DMS53 treated with DMSO at 0.1 percent for 48 hours (cell line): Measurements from ENCODE around the gene KIF26B.

ENCODE experiments used
- DNase-seq: peaks from one replicate; lab custom pipeline; 2025; ENCODE audit not compliant: unreplicated experiment; lab: John Stamatoyannopoulos, UW

KIF26B gene

DNA sequence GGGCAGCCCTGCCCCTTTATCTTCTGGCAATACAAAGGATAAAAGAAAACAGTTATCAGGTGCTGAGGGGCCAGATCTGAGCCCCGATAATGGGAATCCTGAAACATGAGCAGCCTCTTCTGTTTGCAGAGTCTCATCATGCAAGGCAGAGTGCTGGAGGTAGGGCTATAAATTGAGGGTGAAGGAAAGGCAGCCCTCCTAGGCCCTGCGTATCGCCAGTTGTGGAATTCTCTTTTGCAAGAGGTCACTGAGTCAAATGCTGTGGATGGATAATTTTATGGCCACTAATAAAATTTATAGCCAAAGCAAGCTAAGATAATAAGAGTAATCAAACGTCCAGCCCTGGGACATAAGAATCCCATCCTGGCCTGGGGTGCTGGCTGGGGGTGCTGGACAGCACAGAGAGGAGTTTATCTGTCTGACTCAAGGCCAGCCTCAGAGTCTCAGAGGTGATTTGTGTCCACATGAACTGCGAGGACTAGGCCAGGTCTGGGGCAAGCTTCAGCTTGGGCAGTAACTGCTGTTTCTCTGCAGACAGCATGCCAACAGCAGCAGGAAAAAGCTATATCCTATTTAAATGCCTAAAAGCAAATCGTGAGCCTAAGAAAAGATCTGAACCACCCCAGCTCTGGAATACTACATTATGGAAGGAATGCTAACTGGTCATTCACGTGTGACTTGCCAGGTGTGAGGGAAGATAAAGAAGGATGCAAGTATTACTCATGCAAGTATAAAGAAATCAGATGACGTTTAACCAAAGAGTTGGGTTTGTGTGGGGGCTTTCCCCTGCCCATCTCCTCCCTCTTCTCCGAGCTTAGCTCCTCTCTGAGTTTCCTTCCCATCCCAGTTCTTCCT, 254.8 kb downstream of the KIF26B start:
- no peak for DNase-seq

DNA sequence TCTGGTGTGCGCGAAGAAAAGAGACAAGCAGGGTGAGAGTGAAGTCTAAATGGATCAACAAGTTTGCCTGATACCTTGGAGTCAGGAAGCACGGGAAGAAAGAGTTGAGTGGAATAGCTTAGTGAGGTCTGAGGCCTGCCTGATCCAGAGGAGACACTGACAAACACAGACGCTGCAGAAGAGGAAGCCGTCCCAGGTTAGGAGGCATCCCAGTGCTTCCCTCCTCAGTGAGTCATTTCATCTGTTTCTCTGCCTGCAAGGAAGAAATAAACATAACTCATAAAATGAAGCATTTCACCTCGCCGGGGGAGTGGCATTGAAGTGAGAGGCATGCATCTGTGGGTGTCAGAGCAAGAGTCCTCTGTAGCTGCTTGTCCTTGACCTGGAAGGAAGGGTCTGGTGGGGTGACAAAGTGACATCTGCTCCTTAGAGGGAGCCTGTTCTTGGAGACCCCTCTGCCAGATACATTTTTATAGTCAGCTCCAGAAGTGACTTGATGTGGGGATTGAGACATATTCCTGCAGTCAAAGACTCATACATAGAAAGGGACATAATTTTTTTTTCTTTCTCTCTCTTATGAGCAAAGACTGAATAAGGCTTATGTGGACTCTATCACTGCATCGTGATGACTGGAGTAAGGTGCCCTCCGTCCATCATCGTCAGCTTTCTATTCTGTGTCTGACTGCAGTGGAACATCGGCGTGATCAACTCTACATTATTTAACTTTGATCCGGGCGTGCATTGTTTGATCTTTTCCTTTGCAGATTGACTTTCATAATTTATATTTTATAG, 256.7 kb downstream of the KIF26B start:
- DNase-seq, result no peak

DNA sequence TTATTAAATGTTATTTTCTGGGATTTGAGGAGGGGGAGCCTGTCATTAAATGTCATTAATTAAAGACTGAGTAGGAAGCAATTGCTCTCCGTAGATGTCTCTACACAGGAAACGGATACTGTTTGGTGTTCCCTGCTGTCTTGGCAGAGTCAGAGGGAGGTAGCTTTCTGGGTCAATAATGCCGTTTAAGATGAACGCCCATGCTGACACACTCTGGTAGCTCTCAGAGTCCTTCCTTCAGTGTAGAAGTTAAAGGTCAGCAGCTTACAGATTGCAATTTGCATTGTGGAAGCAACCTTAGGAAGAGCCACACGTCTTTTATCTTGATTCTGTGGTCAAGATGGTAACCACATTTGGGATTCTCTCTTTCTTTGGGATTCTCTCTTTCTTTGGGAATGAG, 257.5 kb downstream of the KIF26B start:
- DNase-seq, result no peak

DNA sequence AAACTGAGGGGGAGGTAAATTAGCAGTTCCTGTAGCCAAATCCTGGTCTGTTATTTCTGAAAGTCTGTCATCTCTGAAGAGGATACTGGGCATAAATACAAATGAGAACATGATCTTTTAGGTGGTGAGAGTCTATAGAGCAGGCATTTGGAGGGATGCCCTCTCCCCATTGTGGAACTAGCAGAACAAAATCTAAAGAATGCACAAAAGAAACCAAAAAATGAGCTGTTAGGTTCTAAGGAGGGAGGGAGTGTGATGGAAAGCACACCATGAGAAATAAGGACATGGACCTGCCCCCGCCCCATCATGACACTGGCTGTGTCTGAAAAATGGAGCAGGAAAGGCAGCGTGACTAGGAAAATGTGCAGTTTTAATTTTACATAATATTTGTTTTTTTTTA, 262.0 kb downstream of the KIF26B start:
- DNase-seq, result no peak

DNA sequence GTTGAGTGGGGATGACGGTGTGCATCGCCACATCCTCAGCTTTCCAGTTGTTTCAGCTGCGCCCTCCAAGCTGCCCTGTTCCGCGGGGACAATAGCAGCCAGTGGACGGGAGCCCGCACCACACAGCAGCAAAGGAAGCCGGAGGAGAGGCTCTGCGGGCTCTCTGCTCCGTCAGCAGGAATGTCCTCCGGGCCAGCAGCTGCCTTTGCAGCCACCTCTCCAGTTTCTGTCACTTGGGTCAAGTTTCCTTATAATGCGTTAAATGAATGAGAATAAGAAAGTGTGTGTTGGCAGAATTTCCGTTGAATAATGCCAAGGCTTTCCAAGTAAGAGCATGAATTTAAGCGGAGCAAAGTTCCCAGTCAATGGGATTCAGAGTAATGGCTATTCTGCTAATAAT, 263.3 kb downstream of the KIF26B start:
- no peak for DNase-seq

DNA sequence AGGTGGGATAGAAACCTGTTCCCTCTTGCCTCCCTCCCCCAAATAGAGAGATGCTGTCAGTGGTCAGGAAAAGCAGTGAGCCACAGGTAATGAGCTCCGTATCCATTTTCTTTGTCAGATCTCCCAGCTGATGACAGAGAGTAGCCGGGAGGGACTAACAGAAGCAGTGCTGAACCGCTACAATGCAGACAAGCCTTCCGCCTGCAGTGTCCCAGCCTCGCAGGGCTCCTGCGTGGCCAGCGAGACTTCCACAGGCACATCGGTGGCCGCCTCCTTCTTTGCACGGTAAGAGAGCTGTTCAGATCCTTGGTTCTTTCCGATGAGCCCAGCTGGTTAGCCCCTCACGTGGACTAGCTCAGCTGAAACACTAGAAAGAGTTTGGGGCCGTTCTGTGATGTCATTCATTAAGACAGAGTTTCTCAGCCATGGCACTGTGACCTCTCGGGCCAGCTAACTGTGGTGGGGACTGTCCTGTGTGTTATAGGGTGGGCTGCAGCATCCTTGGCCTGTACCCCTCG, 264.7 kb downstream of the KIF26B start:
- no peak for DNase-seq

DNA sequence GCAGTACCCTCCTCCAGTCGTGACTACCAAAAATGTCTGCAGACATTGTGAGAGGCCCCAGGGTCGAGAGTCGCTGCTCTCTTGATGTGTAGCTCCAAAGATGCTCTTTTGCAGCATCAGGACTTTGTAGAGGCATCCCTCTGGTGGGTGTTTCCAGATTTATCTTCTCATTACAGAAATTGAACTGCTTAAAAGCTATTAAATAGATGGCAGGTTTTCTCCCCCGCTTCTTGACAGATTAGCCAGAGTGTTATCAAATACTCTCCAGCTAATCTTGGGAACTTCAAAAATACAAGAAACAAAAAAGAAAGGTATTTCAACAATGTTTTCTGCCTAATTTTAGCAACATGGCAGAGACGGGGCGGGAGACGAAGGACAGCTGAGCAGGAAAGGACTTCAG, 265.2 kb downstream of the KIF26B start:
- no peak for DNase-seq

DNA sequence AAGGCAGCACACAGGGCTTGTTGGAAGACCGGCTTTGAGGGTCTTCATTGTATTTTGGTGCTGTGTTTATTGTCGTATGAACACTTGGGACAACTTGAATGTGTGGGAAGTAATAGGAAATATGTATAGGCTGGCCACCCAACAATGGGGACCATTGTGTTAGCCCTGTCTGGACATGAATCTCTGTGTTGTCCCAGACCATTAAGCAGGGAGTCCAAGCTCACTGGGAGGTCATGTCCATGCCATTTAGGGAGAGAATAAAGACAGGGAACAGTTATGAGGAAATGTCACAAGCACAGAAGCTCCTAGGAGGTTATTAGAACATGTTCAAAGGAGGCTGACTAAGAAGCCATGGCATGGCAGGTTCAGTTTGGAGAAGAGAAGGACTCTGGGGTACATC, 266.1 kb downstream of the KIF26B start:
- no peak for DNase-seq

DNA sequence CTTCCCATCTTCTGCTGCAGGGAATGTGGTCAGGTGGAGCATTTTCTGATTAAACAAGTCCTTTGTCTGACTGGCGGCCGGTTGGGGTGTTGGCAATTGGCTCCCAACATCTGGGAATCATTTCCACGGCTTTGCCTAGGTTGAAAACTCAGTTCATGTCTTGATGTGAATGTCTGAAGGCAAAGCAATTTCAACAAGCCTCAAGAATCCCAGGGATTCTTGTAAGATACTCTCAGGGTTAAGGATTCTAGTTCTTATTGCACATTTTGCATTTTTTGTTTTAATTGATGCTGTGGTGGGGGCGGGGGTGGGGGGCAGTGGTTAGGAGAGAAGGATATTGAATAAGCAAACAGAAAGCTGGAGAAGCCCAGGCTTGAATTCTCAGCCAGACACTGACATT, 273.9 kb downstream of the KIF26B start:
- no peak for DNase-seq

DNA sequence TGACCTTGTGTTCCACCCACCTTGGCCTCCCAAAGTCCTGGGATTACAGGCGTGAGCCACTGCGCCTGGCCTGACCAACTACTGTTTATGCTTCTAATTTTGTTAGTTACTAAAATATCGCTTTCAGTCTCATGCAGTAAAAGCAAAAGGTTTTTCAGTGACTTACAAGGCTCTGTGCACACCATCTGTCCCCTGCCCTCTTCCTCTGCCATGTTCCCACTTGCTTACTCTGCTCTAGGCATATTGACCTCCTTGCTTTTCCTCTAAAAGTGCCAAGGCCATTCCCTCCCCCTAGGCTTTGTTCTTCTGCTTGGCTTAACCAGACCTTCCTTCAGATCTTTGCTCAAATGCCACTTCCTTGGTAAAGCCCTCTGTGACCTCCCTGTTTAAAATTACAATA, 276.9 kb downstream of the KIF26B start:
- no peak for DNase-seq

DNA sequence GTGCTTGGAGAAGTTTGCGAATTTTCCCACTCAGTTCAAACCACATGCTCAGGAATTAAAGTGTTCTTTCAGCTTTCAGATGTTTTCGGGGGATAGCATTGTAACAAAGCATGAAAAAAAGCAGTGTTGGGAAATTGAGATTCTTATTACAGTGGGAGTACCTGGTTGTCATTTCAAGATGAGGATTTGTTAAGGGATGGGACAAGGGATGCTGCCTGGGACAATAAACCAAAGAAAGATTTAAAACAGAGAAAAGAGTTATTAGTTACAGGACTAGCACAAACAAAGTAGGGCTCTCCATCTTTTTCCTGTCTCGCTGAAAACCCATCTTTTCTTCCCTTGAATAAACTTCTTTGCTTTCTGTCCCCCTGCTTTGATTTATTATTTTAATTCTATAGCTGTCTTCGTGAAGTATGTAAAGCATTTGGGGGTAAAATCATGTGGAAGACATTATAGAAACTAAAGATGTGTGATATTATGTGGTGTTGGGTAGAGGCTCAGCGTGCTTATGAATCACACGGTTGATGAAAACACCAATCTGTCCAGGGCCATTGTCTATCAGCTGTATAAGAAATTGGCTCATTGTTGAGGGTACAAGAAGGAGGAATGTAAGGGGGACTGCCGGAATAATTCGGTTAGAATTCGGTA, 277.6 kb downstream of the KIF26B start:
- DNase-seq, result no peak

DNA sequence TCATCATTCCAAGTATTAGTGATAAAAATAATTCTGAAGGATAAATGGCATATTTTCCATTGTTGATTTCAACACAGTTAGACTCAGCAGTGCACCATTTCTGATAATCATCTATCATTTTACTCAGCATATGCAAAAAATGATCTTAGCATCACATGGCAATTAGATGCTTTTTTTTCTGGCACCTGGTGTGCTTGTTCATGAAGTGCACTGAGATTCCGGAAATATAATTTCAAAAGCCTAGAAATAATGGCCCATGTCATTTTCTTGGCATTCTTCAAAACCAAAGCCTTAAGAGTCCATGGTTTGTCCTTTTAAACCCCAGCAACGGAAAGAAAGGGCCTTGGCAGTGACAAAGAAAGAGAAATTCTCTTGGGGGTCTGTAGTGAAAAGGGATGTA, 278.8 kb downstream of the KIF26B start:
- DNase-seq, result no peak

DNA sequence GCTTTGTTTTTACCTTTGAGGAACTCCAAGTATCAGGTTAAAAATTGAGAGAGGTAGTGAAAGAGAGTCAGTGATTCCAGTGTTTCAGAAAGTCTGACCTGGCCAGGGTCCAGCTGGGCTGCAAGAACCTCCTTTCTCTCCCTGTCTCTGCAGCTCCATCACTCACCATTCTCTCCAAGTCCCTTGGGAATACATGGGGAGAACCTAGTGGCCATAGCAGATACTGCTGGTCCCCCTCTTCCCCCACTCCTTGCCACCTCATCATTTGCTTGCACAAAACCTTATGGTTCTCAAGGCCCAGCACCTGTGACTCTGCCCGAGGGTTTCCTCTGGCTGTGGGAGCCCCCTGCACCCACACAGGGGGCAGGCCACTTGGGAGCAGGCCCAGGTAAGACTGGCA, 279.5 kb downstream of the KIF26B start:
- DNase-seq, result no peak

DNA sequence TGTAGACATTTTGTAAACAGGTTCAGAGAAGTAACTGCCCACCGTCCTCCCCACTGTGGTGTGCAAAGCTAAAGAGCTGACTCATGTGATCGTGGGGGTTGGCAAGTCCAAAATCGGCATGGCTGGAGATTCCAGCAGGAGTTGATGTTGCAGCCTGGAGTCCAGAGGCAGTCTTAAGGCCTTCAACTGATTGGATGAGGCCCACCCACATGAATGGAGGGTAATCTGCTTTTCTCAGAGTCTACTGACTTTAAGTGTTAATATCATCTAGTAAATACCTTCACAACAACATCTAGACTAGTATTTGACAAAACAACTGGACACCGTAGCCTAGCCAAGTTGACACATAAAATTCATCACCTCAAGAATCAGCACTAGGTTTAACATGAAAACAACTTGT, 281.6 kb downstream of the KIF26B start:
- no peak for DNase-seq

DNA sequence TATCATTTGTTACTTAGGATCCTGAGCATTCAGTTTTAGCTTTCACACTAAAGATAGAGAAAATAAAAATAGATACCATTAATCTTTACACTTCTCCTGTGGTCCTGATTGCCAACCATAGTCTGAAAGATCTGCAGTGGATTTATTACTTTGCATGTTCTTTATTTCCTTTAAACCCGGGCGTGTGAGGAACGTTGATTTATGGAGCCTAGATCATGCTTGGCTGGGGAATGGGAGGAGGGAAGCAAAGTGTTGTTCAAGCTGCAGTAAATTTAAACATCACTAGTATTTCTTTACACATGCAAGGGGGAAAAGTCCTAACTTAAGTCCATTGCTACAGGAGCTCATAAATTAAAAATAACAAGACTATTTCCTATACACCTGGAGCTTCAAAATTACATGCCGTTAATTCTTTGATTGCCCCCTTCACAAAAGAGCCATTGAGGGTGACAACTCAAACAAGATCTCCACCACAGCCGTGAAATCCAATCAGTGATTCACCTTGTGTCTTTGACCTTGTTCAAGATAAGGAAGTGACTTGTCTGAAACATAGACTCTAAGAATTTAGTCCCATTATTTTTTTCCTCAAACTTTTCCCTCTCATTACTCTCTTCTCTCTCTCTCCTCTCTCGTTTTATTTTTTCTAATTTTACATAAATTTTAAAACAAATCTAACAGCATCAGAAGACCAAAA, 282.7 kb downstream of the KIF26B start:
- no peak for DNase-seq

DNA sequence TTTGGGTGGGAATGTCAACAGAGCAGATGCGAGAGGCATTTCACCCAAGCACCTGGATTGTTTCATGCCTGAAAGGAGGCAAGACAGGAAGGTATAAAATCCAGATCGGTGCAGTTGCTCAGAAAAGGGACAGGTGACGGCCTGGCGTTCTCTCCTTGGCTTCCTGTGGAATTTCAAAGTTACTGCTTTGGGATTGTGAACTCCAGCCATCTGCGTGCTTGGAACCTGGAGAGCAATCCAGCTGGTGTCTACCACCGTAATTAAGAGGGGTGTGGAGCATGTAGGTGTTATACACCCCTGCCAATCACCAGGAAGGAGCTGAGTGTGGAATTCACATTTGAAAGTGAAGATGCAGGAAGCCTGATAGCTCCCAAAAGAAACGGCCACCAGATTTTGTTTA, 286.1 kb downstream of the KIF26B start:
- DNase-seq, result no peak

DNA sequence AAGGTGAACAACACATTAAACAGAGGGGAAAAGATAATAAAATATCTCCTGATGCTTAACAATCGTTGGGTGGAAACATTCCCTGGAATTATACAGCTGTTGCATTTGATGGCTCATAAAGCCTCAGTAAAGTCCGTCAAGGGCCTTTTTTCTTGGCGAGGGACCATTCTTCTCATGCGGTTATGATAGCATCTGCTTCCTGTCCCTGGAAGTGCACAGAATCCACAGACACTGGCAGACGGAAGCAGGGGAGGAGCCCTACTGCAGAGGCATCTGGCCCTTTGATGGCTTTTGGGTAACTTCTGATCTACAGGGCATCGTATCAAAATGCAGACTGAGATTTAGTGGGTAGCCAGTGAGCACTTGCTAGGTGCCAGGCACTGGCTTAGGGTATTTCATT, 286.9 kb downstream of the KIF26B start:
- DNase-seq, result no peak

DNA sequence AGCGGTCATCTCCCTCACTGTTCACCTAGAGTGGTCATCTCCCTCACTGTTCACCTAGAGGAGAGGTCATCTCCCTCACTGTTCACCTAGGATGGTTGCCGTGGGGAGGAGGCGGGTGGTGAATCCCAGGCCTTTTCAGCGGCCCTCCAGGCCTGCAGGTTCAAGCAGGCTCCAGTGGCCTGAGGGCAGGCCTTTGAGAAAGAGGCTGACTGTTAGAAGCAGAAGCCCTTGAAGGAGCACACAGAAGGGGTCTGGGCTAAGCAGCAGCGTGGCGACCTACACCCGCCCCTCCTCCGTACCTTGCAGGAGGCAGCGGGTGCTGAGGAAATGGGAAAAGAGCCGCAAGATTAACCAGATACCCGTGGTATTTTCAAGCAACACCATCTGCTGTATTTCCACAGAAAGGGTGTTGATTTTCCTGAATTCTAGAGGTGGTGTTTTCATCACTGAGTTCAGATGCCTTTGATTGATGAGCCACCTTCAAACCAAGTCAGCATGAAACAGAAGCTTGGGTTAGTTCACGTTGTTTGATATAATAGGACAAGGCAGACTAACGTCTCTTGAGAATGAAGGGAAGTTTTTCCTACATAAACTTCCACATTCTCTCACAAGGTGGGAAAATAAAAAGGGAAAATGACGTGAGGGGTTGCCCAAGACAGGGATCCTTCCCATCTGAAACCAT, 289.5 kb downstream of the KIF26B start:
- DNase-seq, result no peak

DNA sequence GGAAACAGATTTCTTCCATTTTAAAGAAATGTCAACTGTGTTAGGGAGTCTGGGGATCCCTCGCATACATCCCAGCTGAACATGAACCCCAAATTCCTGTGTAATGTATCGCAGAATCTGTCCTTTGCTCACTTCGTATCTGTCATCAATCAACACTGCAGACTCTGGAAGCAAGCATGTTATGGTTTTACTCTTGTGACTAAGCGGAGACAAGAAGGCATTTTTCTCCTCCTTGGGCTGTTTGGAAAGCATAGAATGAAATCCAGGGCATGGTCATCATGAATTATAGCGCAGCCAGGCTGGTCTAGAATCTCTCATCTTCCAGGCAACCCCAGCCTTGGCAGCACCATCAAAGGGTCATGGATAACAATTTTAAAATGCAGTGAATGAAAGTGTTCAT, 290.2 kb downstream of the KIF26B start:
- DNase-seq, result no peak

DNA sequence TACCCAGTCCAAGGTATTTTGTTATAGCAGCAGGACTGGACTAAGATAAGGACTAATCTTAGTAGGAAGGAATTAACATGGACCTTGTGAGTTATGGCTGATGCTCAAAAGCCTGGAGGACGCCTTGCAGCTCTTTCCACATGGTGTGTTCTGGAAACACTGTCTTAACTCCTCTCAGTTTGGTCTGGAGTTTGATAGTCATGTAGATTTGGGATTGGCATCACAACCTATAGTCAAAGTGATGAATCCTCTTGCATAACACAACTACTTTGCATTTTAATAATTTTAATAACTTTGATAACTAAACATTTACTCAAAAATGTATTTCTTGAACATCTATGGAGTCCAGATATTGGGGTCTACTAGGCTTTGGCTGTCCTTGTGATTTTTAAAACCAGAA, 293.7 kb downstream of the KIF26B start:
- no peak for DNase-seq
